HG03469 (cell line): ENCODE results near the gene SLC25A23.
"Not testable (repeated sequence)": the region's sequence is repeated elsewhere in the genome, so short reads cannot be mapped to it uniquely, and the experiment has no call there.

Experiments used
- ATAC-seq: cut with Tn5 transposase; IDR thresholded peaks from one replicate; pipeline ENCODE4 v1.9.1; 2021; ENCODE audit warnings: mild to moderate bottlenecking, moderate library complexity, moderate number of reproducible peaks; ENCODE audit not compliant: unreplicated experiment

Gene SLC25A23

DNA sequence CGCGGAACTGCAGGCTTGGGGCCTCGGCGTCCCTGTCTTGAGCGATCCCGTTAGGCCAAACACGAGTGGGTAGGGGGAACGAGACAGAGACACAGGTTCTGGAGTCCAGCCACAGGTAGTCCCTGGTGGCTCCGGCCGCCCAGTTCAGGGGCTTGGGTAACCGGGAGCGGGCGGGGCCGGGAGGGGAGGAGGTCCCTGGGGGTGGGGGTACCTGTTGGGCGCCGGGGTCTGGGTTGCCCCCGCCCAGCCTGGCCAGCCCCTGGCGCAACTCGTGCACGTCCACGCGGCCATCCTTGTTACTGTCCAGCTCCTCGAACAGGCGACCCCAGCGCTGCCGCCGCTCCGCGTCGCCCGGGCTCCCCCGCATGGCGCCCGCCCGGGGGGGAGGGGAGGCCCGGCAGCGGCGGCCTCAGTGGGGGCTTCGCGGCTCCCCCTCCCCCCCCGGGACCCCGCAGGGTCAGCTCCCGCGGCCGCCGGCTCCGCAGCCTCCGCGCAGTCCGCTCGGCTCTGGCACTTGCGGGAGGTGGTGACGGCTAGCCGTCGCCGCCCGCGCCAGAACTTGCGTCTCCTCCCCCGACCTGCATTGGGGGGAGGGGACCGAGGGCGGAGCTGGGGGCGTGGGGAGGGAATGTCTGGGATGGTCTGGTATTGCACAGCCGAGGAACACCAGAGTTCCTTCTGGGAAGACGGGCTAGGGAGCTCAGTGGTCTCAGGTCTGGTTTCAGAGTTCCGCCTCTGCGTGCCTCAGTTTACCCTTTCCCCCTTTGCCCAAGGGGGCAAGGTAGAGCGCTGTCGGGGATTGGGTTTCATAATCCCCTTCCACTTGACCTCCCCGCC, at the start of gene SLC25A23:
Gene SLC25A23 (minus strand): TSS at position 531 of the 837 bp plus-strand sequence. CDS start 164 bp downstream, at position 367.
- ATAC-seq, result peak; percentile 13

DNA sequence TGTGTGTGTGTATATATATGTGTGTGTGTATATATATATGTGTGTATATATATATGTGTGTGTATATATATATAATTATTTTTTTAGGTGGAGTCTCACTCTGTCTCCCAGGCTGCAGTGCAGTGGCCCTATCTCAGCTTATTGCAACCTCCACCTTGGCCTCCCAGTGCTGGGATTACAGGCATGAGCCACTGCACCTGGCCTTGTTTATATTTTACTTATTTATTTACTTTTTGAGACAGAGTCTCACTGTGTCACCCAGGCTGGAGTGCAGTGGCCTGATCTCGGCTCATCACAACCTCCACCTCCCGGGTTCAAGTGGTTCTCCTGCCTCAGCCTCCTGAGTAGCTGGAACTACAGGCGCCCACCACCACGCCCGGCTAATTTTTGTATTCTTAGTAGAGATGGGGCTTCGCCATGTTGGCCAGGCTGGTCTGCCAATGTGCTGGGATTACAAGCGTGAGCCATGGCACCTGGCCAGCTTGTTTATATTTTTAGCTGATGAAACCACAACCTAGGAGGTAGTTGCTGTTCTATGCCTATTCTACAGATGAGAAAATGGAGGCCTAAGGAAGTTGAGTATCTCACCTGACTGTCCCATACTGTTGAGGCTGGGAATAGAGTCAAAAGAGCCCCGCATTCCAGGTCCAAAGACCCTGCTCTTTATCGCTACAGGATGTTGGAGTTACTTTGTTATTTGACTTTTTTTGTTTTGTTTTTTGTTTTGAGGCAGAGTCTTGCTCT, 48.6 kb upstream of the SLC25A23 start:
- ATAC-seq, result not testable (repeated sequence)

DNA sequence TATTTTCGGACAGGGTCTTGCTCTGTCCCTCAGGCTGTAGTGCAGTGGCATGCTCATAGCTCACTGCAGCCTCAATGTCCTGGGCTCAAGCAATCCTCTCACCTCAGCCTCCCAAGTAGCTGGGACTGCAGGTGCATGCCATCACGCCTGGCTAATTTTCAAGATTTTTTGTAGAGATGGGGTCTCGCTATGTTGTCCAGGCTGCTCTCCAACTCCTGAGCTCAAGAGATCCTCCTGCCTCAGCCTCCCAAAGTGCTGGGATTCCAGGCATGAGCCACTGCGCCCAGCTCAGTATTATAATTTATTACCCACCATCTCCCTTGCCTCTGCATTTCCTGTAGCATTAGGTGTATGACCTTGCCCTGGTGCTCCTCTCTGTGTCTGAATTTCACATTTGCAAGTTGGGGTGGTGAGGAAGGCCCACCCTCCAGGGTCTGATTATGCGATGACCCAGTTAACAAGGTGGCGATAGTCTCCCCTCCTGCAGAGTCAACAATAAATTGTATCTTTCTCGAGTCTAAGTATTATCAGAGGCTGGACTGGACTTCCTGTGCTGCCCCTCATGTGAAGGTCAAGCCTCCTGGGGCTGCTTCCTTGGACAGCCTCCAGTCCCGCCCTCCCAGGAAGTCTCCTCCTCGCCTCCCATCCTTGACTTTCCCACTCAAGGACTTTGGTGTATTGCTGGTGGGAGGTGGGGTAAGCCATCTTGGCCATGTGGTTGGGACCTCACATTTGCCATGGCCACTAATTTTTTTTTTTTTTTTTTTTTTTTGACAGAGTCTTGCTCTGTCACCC, 44.0 kb upstream of the SLC25A23 start:
- no peak for ATAC-seq

DNA sequence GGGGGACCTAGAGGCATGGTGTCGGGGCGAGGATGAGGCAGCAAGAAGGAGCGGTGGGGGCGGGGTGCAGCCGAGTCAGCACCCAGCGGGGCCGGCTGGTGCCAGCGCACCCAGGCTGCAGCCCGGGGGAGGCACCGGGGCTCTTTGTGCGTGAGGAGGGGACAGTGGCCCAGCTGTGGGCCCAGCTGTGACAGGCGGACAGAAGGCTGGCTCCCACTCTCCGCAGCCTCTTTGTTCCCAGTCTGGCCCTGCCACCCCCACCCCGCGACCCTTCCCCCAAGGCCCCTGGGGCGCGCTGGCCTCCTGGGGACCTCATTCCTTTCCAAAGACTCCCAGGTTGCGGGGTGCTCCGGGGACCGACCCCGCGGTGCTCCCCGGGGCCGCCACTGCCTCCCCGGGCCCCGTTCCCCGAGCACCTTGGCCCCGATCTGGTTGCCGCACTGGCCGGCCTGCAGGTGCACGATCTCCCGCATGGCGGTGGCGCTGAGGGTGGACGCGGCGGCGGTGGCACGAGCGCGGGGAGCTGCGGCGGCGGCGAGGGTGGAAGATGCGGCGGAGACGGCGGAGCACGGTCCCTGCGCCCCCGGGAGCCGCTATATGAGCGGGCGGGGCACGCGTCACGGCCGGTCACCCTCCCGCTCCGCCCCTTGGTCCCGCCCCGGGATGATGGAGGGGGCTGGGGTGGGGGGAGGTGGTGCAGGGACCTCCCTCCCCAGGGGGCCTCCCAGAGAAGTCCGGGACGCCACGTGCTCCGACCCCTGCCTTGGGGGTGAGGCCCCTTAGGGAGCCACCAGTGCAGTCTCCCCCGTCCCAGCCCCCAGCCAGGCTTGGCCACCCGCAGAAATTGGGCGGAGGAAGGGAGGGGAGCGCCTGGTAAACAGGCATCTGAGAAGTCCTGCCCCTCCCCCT, 42.4 kb upstream of the SLC25A23 start, which contains the start of gene TUBB4A:
Gene TUBB4A (minus strand): TSS at position 570 of the 909 bp plus-strand sequence. CDS start 97 bp downstream, at position 473.
- no peak for ATAC-seq

DNA sequence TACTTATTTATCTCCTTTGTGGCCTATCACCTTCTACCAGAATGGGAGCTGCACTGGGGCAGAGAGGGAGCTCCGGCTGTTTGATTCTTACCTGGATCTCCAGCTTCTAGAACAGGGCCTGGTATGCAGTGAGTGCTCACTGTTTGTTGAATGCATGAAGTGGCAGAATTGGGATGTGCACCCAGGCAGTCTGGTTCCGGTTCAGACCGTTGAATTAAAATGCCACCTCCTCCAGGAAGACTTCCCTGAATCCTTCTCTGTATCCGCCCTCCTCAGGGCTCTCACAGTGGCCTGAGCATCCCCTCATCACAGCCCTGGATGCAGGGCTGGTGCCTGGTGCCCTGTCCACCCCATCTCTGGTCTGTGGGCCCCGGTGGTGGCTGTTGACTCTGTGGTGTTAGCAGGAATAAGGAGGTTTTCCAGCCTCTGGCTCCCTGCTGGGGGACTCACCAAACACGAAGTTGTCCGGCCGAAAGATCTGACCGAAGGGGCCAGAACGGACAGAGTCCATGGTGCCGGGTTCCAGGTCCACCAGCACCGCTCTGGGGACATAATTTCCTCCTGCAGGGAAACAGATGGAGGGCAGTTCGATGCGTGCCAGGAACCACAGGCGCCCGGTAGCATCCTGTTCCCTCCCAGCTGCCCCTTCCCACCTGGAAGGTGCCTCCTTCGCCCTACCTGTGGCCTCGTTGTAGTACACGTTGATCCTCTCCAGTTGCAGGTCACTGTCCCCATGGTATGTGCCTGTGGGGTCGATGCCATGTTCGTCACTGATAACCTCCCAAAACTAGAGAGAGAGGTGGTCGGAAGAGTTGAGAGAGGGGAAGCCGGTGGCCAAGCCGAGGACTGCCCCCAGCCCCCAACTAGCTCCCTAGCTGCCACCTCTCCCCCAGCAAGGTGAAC, 41.5 kb upstream of the SLC25A23 start:
- no peak for ATAC-seq

DNA sequence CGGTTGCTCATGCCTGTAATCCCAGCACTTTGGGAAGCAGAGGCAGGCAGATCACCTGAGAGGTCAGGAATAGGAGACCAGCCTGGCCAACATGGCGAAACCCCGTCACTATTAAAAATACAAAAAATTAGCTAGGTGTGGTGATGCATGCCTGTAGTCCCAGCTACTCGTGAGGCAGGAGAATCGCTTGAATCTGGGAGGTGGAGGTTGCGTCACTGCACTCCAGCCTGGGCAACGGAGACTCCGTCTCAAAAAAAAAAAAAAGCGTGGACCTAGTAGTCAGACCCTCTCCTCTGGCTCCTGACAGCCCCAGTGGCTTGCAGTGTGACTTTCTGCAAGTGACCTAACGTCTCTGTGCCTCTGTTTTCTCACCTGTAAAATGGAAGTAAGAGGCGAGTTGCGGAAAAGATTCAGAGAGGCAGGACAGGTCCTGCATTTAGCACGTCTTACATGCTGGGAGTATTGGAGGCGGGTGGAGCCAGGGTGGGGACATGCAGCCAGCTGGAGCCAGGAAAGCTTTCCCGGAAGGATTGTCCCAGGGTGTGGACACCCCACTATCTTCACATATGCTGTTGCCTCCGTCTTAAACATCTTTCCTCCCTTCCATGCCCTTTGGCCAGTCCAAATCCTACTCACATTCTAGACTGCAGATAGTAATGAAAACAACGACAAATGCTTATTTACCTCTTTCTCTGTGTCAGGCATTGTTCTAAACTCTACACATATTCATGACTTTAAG, 39.6 kb upstream of the SLC25A23 start:
- no peak for ATAC-seq

DNA sequence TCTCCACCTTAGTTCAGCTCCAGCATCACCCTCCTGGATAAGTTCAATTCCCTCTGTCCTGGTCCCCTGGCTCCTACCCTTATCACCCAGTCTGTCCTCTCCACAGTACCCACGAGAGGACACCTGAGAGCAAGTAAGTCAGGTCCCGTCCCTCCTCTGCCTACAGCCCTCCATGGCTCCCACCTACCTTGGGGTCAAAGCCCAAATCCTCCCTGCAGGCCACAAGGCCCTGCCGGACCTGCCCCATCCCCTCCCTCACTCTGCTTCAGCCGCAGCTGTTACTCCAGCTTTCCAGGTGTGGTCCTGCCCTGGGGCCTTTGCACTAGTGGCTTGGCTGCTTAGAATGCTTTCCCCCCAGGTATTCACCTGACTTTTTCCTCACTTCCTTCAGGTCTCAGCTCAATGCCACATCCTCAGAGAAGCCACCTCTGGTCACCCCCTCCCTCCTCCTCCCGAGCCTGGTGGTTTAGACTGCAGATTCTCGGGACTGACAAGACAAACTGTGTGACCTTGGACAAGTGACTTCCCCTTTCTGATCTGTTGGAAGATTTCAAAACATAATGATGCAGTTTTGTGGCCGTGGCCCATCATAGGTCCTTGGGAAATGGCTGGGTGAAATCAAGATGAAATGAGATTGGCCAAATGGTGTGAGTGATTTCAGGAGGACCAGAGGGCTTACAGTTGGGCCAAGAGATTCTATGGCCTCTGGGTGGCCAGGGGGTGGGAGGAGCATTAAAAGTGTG, 38.9 kb upstream of the SLC25A23 start:
- no peak for ATAC-seq

DNA sequence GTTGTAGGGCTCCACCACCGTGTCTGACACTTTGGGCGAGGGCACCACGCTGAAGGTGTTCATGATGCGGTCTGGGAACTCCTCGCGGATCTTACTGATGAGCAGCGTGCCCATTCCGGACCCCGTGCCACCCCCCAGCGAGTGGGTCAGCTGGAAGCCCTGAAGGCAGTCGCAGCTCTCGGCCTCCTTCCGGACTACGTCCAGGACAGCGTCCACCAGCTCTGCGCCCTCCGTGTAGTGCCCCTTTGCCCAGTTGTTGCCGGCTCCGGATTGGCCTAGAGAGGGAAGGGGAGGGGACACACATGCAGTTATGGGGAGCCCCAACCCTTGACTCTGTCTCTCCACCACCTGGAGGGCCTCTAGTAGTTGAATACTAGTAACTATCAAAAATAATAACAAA, 36.4 kb upstream of the SLC25A23 start:
- ATAC-seq, result no peak

DNA sequence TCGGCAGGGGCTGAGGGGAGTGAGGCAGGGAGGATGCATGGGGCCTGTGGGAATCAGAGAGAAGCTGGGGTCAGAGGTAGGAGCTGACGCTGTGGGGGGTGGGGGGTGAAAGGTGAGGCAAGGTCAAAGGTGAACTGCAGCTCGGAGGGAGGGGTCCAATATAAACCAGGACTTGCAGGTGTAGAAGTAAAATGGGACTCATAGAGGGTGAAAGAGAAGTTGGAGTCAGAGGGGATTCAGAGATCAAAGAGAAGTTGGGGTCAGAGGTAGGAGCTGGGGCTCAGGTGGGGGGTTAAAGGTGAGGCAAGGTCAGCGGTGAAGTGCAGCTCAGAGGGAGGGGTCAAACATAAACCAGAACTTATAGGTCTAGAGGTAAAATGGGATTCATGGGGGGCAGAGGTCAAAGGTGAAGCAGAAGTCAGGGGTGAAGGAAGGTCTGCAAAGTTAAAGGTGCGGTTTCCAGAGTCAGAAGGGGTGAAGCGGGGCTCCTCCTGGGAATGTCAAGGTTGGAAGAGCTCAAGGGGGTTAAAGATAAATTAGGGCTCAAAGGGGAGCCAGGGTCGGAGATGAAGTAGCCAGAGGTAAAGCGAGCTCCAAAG, 34.9 kb upstream of the SLC25A23 start:
- no peak for ATAC-seq

DNA sequence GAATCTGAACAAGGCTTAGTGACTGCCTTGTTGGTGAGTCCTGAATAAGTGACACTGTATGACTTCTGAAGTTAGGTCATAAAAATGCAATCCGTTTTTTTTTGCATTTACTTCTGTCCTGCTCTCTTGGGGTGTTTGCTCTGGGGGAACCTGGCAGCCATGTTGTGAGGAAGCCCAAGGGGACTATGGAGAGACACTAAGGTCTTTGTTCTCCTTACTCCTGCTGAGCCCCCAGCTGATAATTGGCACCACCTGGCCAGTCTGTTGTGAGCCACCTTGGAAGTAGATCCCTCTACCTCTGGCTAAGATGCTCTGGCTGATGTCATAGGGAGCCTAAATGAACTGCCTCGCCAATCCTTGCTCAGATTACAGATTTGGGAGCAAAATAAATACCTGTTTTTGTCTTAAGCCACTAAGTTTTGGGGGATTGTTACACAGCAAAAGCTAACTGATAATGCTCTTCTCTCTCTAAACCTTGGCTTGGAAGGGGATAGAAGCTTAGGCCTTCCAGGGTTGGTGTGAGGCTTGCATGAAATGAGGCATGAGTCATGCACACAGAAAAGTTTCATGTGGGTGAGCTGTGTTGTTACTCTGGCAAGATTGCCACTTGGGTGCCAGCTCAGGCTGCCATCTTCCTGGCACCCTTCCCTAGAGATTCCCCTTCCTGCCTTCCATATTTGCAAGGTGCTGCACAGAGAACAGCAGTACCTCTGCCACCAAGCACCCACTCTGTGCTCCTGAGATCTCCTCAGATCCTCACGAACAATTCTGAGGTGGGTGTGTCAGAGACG, 32.4 kb upstream of the SLC25A23 start:
- no peak for ATAC-seq

DNA sequence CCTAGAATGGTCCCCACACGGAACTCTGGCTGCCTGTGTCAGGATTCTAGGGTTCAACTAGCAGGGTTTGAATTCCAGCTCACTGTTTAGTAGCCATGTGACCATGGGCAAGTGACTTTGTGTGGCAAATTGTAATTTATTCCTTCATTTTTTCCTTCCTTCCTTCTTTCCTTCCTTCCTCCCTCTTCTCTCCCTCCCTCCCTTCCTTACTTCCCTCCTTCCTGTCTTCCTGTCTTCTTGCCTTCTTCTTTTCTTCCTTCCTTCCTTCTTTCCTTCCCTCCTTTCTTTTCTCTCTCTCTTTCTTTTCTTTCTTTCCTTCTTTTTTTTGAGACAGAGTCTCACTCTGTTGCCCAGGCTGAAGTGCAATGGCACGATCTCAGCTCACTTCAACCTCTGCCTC, 30.5 kb upstream of the SLC25A23 start:
- no peak for ATAC-seq

DNA sequence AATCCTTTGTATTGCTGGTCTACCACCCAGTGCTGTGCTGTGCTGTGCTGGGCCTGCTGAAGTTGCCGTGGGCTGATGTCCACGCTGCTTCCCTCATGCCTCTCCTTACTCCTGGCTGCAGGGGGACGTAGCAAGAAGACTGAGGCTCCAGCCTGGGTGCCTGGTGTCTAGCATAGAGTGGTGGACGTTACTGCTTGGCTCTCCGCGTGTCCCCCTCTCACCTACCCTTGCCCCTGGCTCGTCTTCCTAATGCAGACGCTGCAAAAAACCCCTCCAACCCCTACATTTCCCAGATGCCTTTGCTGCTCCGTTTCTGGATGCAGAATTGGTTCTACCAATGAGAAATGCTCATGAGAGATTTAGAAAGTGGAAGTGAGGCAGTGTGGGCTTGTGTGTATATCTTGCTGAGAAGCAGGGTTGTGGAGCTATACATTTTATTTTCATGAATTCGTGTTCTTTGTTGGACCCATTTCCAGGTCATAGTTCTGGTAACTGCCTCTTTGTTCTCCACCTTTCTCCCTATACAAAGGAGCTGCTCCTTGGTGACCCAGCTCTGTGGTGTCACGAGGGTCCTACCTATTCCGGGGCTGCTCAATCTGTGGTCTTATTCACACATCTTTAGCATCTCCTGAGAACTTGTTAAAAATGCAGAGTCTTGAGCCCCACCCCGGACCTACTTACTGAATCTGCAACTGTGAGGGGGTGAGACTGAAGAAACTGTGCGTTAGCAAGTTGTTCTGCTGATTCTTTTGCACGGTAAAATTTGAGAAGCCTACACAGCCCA, 29.9 kb upstream of the SLC25A23 start:
- ATAC-seq, result no peak

DNA sequence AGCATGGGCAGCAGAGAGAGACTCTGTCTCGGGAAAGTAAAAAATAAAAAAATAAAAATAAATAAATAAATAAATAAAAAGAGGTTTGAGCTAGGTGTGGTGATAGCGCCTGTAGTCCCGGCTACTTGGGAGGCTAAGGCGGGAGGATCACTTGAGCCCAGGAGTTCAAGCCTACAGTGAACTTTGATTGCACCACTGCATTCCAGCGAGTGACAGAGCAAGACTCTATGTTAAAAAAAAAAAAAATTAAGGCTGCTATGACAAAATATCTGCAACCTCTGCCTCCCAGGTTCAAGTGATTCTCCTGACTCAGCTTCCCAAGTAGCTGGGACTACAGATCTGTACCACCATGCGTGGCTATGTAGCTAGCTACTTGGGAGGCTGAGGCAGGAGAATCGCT, 25.2 kb upstream of the SLC25A23 start:
- ATAC-seq, result no peak

DNA sequence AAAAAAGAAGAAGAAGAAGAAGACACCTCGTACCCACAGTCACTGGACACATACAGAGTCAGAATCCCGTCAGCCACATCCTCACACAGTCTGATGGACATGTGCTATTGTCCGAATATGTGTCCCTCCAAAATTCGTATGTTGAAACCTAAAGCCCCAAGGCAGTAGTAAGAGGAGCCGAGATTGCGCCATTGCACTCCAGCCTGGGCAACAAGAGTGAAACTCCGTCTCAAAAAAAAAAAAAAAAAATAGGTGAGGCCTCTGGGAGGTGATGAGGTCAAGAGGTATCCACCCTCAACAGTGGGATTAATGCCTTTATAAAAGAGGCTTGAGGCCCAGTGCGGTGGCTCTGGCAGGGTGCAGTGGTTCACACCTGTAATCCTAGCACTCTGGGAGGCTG, 24.6 kb upstream of the SLC25A23 start:
- no peak for ATAC-seq

DNA sequence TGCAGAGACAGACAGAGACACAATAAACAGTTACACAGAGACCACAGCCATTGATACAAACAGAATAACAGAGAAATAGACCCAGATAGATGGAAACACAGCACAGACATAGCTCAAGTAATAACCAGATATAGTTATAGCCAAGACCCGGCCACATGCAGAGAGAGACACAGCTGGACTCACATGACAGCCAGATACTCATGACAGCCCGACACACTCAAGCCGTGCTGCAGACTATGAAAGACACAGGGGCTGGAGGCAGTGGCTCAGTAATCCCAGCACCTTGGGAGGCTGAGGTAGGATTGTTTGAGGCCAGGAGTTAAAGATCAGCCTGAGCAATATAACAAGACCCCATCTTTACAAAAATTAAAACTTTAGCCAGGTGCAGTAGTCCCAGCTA, 23.6 kb upstream of the SLC25A23 start:
- ATAC-seq, result no peak

DNA sequence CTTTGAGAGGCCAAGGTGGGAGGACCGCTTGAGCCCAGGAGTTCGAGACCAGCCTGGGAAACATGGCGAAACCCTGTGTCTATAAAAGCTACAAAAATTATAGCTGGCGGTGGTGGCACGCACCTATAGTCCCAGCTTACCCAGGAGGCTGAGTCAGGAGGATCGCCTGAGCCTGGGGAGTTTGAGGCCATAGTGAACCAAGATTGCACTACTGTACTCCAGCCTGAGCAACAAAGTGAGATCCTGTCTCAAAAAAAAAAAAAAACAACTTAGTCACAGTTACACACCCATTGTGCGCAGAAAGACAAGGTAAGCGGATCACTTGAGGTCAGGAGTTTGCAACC, 22.7 kb upstream of the SLC25A23 start:
- ATAC-seq, result no peak
